Measurements from ENCODE around the gene KIF6.

GRCh38 chr6:39449022-39449421, 276.2 kb downstream of the KIF6 start:
- no peak for TF ChIP-seq CTCF (IDR thresholded peaks at IDR 0.05)
- TF ChIP-seq POLR2AphosphoS5 (IDR thresholded peaks at IDR 0.05), result no peak
- no peak for TF ChIP-seq POLR2A (IDR thresholded peaks at IDR 0.05)
- no peak for TF ChIP-seq EP300 (IDR thresholded peaks at IDR 0.05)

Measured in gastroesophageal sphincter (tissue), 3 donors.